Rectal smooth muscle tissue (tissue), 1 donor: Measurements from ENCODE around the gene BICC1.

Experiments used
- H3K27ac ChIP-seq: one replicate; pipeline ENCODE4 v1.7.0; 2013; ENCODE audit warnings: low read depth, low read length, inconsistent platforms
- H3K27me3 ChIP-seq: one replicate; pipeline ENCODE4 v1.7.0; 2013; ENCODE audit warnings: low read length; ENCODE audit not compliant: control insufficient read depth, insufficient read depth
- H3K36me3 ChIP-seq: one replicate; pipeline ENCODE4 v1.7.0; 2013; ENCODE audit warnings: low read length; ENCODE audit not compliant: control insufficient read depth, insufficient read depth
- H3K4me1 ChIP-seq: one replicate; pipeline ENCODE4 v1.7.0; 2013; ENCODE audit warnings: low read length; ENCODE audit not compliant: control insufficient read depth, insufficient read depth
- H3K4me3 ChIP-seq: one replicate; pipeline ENCODE4 v1.7.0; 2013; ENCODE audit warnings: low read length
- H3K9ac ChIP-seq: one replicate; pipeline ENCODE4 v1.7.0; 2013; ENCODE audit warnings: low read length

BICC1 gene

GRCh38 chr10:58779594-58779993, 266.9 kb downstream of the BICC1 start:
- no peak overlapping the region for H3K27ac ChIP-seq

GRCh38 chr10:58780476-58780875, 267.8 kb downstream of the BICC1 start:
- H3K4me1 ChIP-seq = no peaks in the 10 kb centered on the region
- H3K4me3 ChIP-seq = no peak overlapping the region
- H3K9ac ChIP-seq = no peak overlapping the region
- no peak overlapping the region for H3K27ac ChIP-seq
- H3K27me3 ChIP-seq = no peaks in the 10 kb centered on the region
- H3K36me3 ChIP-seq = no peaks in the 10 kb centered on the region

More at GRCh38 chr10:58779594-58779993, 266.9 kb downstream of the BICC1 start:
- H3K4me1 ChIP-seq = no peaks in the 10 kb centered on the region
- no peak overlapping the region for H3K9ac ChIP-seq
- H3K4me3 ChIP-seq = no peak overlapping the region
- H3K27me3 ChIP-seq = no peaks in the 10 kb centered on the region
- H3K36me3 ChIP-seq = no peaks in the 10 kb centered on the region

GRCh38 chr10:58781873-58782488, 269.3 kb downstream of the BICC1 start:
- H3K27me3 ChIP-seq = no peaks in the 10 kb centered on the region
- H3K4me1 ChIP-seq = no peaks in the 10 kb centered on the region
- H3K4me3 ChIP-seq = no peak overlapping the region
- no peaks in the 10 kb centered on the region for H3K36me3 ChIP-seq
- H3K27ac ChIP-seq = no peak overlapping the region
- no peak overlapping the region for H3K9ac ChIP-seq

DNA sequence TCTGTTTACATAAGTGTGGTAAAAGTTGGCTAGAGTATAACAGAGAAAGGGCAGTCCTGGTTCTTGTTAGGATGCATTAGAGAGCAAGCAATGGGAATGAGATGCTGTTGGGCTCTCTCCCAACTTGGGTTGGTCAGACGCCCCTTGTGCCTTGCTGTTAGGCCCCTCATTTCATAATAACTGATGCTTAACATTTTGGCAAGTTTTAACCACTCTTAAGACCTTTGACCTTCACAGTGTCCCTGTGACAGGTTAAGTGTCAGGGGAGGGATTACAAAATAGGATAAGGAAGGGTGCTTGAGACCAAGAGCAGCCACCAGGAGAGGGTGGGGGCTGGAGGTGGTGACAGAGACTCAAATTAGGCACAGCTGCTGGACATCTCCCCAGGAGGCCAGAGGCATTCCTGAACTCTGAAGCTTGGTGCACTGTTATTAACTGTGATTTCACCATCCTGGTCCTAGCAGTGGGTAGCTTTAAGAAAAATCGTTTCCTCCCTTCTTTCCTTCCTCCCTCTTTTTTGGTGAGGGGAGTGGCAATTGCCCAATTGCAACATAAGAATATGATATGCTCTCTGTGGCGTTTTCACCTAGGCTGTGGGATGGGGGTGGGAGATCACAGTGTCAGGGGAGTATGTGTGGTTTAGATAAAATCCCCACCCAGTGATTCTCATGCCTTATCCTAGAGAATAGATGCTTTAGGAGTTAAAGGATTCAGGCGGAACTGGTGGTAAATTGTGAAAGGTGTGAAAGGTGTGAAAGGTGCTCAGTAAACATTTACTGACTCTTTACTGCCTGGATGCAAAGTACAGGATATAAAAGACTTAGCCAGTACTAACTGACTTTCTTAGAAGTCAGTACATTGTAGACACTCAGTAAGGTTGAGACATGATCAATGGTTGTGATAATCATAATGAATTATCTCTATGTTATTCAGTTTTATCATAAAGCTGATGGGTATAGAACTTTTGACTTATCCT, 270.5 kb downstream of the BICC1 start:
- H3K27ac ChIP-seq = no peak overlapping the region
- H3K9ac ChIP-seq = no peak overlapping the region
- no peaks in the 10 kb centered on the region for H3K36me3 ChIP-seq

DNA sequence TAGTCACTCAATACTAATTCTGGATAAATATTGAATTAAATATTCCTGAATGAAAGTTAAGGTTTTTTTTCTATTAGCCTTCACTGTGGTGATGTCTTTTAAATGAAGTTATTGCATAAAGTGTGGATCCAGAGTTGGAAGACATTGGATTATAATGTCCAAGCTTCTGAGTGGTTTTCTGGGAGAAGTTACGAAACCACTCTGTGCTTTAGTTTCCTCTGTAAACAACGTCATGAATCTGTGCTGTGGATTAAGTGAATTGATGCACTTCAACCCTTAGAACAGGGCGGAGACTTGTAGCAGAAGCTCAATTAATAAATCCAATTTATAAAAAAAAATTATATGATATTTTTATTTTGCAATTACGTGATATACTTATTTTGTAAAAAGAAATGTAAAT, 271.7 kb downstream of the BICC1 start:
- Histone ChIP-seq H3K36me3 (no peaks in the 10 kb centered on the region), H3K9ac (no peak overlapping the region), H3K27me3 (no peaks in the 10 kb centered on the region), H3K27ac (no peak overlapping the region), H3K4me3 (no peak overlapping the region), H3K4me1 (no peaks in the 10 kb centered on the region)

More for the DNA sequence above, 270.5 kb downstream of the BICC1 start:
- H3K4me1 ChIP-seq = no peaks in the 10 kb centered on the region
- no peaks in the 10 kb centered on the region for H3K27me3 ChIP-seq
- H3K4me3 ChIP-seq = no peak overlapping the region

DNA sequence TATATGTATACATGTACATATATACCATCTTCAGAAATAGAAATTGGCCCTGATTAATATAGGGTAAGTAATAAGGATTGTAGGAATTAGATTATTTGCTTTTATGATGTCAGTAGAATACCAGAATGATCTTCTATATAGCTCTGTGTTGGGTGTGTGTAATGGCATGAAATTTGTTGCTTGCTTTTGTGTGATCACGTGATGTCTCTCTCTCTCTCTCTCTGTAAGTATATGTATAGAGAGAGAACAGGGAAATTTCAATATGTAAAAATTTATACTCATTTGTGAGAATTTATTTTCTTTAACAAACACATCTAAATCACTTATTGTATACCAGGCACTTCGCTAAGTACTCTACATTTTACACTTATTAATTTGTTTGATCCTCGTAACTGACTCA, 272.7 kb downstream of the BICC1 start:
- Histone ChIP-seq H3K4me3 (no peak overlapping the region), H3K4me1 (no peaks in the 10 kb centered on the region), H3K36me3 (no peaks in the 10 kb centered on the region), H3K9ac (no peak overlapping the region), H3K27ac (no peak overlapping the region), H3K27me3 (no peaks in the 10 kb centered on the region)

DNA sequence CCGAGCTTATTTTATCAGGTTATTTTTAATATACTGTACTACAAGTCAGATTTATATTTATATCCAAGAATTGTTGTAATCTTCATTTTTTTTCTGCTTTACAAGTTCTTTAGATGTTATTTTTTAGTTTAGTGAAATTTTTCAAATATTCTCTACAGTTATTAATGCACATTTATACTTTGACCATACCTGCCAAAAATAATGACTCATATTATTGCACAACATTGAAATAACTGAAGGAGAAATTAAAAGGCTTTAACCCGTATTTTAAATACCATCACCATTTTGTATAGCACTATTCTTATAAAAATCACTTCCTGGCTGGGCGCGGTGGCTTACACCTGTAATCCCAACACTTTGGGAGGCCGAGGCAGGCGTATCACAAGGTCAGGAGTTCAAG, 278.5 kb downstream of the BICC1 start:
- no peaks in the 10 kb centered on the region for H3K27me3 ChIP-seq
- no peaks in the 10 kb centered on the region for H3K4me1 ChIP-seq
- no peaks in the 10 kb centered on the region for H3K36me3 ChIP-seq
- no peak overlapping the region for H3K9ac ChIP-seq
- H3K27ac ChIP-seq = no peak overlapping the region
- H3K4me3 ChIP-seq = no peak overlapping the region

- Histone ChIP-seq H3K27ac (no peak overlapping the region), H3K9ac (no peak overlapping the region), H3K4me1 (no peaks in the 10 kb centered on the region), H3K27me3 (no peaks in the 10 kb centered on the region), H3K36me3 (no peaks in the 10 kb centered on the region), H3K4me3 (no peak overlapping the region)
These were observed 282.9 kb downstream of the BICC1 start for GRCh38 chr10:58795560-58795959.

DNA sequence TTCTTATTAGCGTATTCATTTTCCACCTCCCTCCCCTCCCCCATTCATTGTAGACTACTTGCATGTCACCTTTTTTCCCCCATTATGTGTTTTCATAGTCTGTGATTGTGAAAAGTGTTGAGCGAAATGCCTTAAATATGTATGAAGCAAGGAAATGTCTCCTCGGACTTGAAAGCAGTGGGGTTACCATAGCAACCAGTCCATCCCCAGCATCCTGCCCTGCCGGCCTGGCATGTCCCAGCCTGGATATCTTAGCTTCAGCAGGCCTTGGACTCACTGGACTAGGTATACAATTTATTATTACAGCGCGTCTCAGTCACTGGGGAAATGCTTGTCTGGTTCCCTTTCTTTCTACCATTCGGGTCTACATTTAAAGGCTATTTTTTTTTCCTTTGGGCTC, 283.6 kb downstream of the BICC1 start:
- H3K36me3 ChIP-seq = no peaks in the 10 kb centered on the region
- H3K27me3 ChIP-seq = no peaks in the 10 kb centered on the region
- H3K4me1 ChIP-seq = no peaks in the 10 kb centered on the region
- no peak overlapping the region for H3K9ac ChIP-seq
- H3K27ac ChIP-seq = no peak overlapping the region
- no peak overlapping the region for H3K4me3 ChIP-seq

GRCh38 chr10:58796824-58797223, 284.2 kb downstream of the BICC1 start:
- H3K4me3 ChIP-seq = no peak overlapping the region
- H3K27me3 ChIP-seq = no peaks in the 10 kb centered on the region
- H3K36me3 ChIP-seq = no peaks in the 10 kb centered on the region
- no peak overlapping the region for H3K9ac ChIP-seq
- H3K27ac ChIP-seq = no peak overlapping the region
- no peaks in the 10 kb centered on the region for H3K4me1 ChIP-seq

GRCh38 chr10:58797356-58797755, 284.7 kb downstream of the BICC1 start:
- Histone ChIP-seq H3K27ac (no peak overlapping the region), H3K36me3 (no peaks in the 10 kb centered on the region), H3K9ac (no peak overlapping the region)

GRCh38 chr10:58802047-58802446, 289.4 kb downstream of the BICC1 start:
- no peak overlapping the region for H3K4me3 ChIP-seq
- no peaks in the 10 kb centered on the region for H3K4me1 ChIP-seq
- H3K27ac ChIP-seq = no peak overlapping the region
- no peaks in the 10 kb centered on the region for H3K36me3 ChIP-seq
- H3K9ac ChIP-seq = no peak overlapping the region
- H3K27me3 ChIP-seq = no peaks in the 10 kb centered on the region

More at GRCh38 chr10:58797356-58797755, 284.7 kb downstream of the BICC1 start:
- H3K4me3 ChIP-seq = no peak overlapping the region
- no peaks in the 10 kb centered on the region for H3K4me1 ChIP-seq
- H3K27me3 ChIP-seq = no peaks in the 10 kb centered on the region
